Measurements from ENCODE around the gene CHSY3.
"Not testable (repeated sequence)": the region's sequence is repeated elsewhere in the genome, so short reads cannot be mapped to it uniquely, and the experiment has no call there.

CHSY3 gene

GRCh38 chr5:130164966-130165365 lies 260.7 kb downstream of the CHSY3 start:
- DNase-seq (ENCODE audit: low read depth), result no peak

GRCh38 chr5:130166839-130167490 lies 262.7 kb downstream of the CHSY3 start:
- no peak for DNase-seq (ENCODE audit: low read depth)

GRCh38 chr5:130168211-130168610 lies 263.9 kb downstream of the CHSY3 start:
- no peak for DNase-seq (ENCODE audit: low read depth)

GRCh38 chr5:130171699-130172098 lies 267.4 kb downstream of the CHSY3 start:
- no peak for DNase-seq (ENCODE audit: low read depth)

- no peak for DNase-seq (ENCODE audit: low read depth)
These were observed 278.9 kb downstream of the CHSY3 start for GRCh38 chr5:130183115-130183514.

- DNase-seq (ENCODE audit: low read depth), result no peak
These were observed 285.7 kb downstream of the CHSY3 start for GRCh38 chr5:130189961-130190360.

GRCh38 chr5:130198927-130199326 lies 294.7 kb downstream of the CHSY3 start:
- DNase-seq (ENCODE audit: low read depth), result no peak

- DNase-seq (ENCODE audit: low read depth), result no peak
These were observed 302.4 kb downstream of the CHSY3 start for GRCh38 chr5:130206686-130207085.

- no peak for DNase-seq (ENCODE audit: low read depth)
These were observed 309.3 kb downstream of the CHSY3 start for GRCh38 chr5:130213607-130214006.

- DNase-seq (ENCODE audit: low read depth), result no peak
These were observed 312.0 kb downstream of the CHSY3 start for GRCh38 chr5:130216286-130216685.

- DNase-seq (ENCODE audit: low read depth), result no peak
These were observed 318.3 kb downstream of the CHSY3 start for GRCh38 chr5:130222573-130222972.

- DNase-seq (ENCODE audit: low read depth), result not testable (repeated sequence)
These were observed 322.3 kb downstream of the CHSY3 start for GRCh38 chr5:130226556-130226955.

- DNase-seq (ENCODE audit: low read depth), result no peak
These were observed 323.4 kb downstream of the CHSY3 start for GRCh38 chr5:130227699-130228098.

GRCh38 chr5:130231786-130232185 lies 327.5 kb downstream of the CHSY3 start:
- DNase-seq (ENCODE audit: low read depth), result no peak

GRCh38 chr5:130234816-130235215 lies 330.6 kb downstream of the CHSY3 start:
- no peak for DNase-seq (ENCODE audit: low read depth)

Data from stimulated activated CD8-positive, alpha-beta memory T cell treated with anti-CD3 and anti-CD28 coated beads, Interleukin-15, amount 100 ng/mL, for 24 hours (primary cell).